ENCODE measurements around the gene EXOC3L4. TPM values are rescaled to one million over a fixed set of nuclear protein-coding genes. Genes with fewer than 3 reads are reported as not detected.

Gene EXOC3L4
- total RNA-seq, 4 donors from 2014 or later = under 0.01 to 5.6 (median 0.41) TPM; not detected in 1

- intact Hi-C loops (cut with DNase I; ENCODE audit: low total_unique reads) = no loop called here
- TF ChIP-seq POLR2A (IDR thresholded peaks at IDR 0.05) = no peak
- TF ChIP-seq CTCF (IDR thresholded peaks at IDR 0.05) = no peak
- Histone ChIP-seq H3K27ac (peak overlapping the region; percentile 28 to 47), H3K36me3 (no peaks in the 10 kb centered on the region), H3K4me3 (no peak overlapping the region), H3K9me3 (no peaks in the 10 kb centered on the region), H3K27me3 (no peaks in the 10 kb centered on the region), H3K4me1 (peaks cover 0 to 23% of the 10 kb centered on the region in 2 donors)
- DNase-seq = peak in 1 of 2 donors; percentile 20
Measured at GRCh38 chr14:103127861-103128598, 33.5 kb downstream of the EXOC3L4 start.

- H3K4me3 ChIP-seq = no peak overlapping the region
- DNase-seq = peak; percentile 19 to 27
- H3K4me1 ChIP-seq = peaks cover 0 to 23% of the 10 kb centered on the region in 2 donors
Measured at GRCh38 chr14:103128631-103129300, 34.2 kb downstream of the EXOC3L4 start.

GRCh38 chr14:103129301-103130016, 34.9 kb downstream of the EXOC3L4 start:
- peak overlapping the region; percentile 18 to 47 for H3K27ac ChIP-seq
- no peaks in the 10 kb centered on the region for H3K27me3 ChIP-seq
- H3K9me3 ChIP-seq = no peaks in the 10 kb centered on the region
- no peak overlapping the region for H3K4me3 ChIP-seq
- H3K36me3 ChIP-seq = no peaks in the 10 kb centered on the region
- TF ChIP-seq POLR2A (IDR thresholded peaks at IDR 0.05) = no peak
- no peak for TF ChIP-seq CTCF (IDR thresholded peaks at IDR 0.05)
- no peak for DNase-seq
- intact Hi-C loops (cut with DNase I; ENCODE audit: low total_unique reads) = no loop called here
- peaks cover 0 to 20% of the 10 kb centered on the region in 2 donors for H3K4me1 ChIP-seq

More at GRCh38 chr14:103128631-103129300, 34.2 kb downstream of the EXOC3L4 start:
- Histone ChIP-seq H3K27me3 (no peaks in the 10 kb centered on the region), H3K9me3 (no peaks in the 10 kb centered on the region), H3K27ac (peak overlapping the region; percentile 28 to 47), H3K36me3 (no peaks in the 10 kb centered on the region)
- no peak for TF ChIP-seq POLR2A (IDR thresholded peaks at IDR 0.05)
- no peak for TF ChIP-seq CTCF (IDR thresholded peaks at IDR 0.05)
- intact Hi-C loops (cut with DNase I; ENCODE audit: low total_unique reads) = no loop called here

- no peak for TF ChIP-seq CTCF (IDR thresholded peaks at IDR 0.05)
- no peak for TF ChIP-seq POLR2A (IDR thresholded peaks at IDR 0.05)
- Histone ChIP-seq H3K4me3 (no peak overlapping the region), H3K36me3 (no peaks in the 10 kb centered on the region), H3K27me3 (no peaks in the 10 kb centered on the region), H3K27ac (peak overlapping the region; percentile 91 to 92), H3K9me3 (no peaks in the 10 kb centered on the region), H3K4me1 (peaks cover 0 to 17% of the 10 kb centered on the region in 2 donors)
- intact Hi-C loops (cut with DNase I; ENCODE audit: low total_unique reads) = no loop called here
- DNase-seq = no peak
Measured at GRCh38 chr14:103130017-103130764, 35.7 kb downstream of the EXOC3L4 start.

Data from uterus (tissue), 4 donors.